KMS-11 (cell line): ENCODE data around the gene LCORL.

Experiments
- H2AFZ ChIP-seq: fragments of 200-600 bp; sonication (generic); 2 replicates; pipeline ENCODE4 v1.6.1; 2016; ENCODE audit warnings: antibody characterized with exemption, mixed run types, low read depth
- H3K27ac ChIP-seq: fragments of 200-600 bp; sonication (generic); 2 replicates; pipeline ENCODE4 v1.6.1; 2016; ENCODE audit warnings: mild to moderate bottlenecking, mixed run types
- H3K27me3 ChIP-seq: fragments of 200-600 bp; sonication (generic); 2 replicates; pipeline ENCODE4 v1.6.1; 2017; ENCODE audit warnings: mild to moderate bottlenecking, low read depth, mixed run types, moderate library complexity; ENCODE audit not compliant: insufficient read depth
- H3K36me3 ChIP-seq: fragments of 200-600 bp; sonication (generic); 2 replicates; pipeline ENCODE4 v1.6.1; 2017; ENCODE audit warnings: mild to moderate bottlenecking, mixed run types; ENCODE audit not compliant: insufficient read depth
- H3K4me1 ChIP-seq: fragments of 200-600 bp; sonication (generic); 2 replicates; pipeline ENCODE4 v1.6.1; 2016; ENCODE audit warnings: mild to moderate bottlenecking, low read depth, mixed run types; ENCODE audit not compliant: poor library complexity, severe bottlenecking
- H3K4me2 ChIP-seq: fragments of 200-600 bp; sonication (generic); 2 replicates; pipeline ENCODE4 v1.7.0; 2016; ENCODE audit warnings: mild to moderate bottlenecking, mixed run types
- H3K4me3 ChIP-seq: fragments of 200-600 bp; sonication (generic); IDR thresholded peaks from 2 replicates; pipeline ENCODE4 v1.6.1; 2017; ENCODE audit warnings: low read depth, low read length, mixed read lengths; ENCODE audit not compliant: insufficient read depth
- H3K79me2 ChIP-seq: fragments of 200-600 bp; sonication (generic); 2 replicates; pipeline ENCODE4 v1.6.1; 2016; ENCODE audit warnings: low read depth, mixed run types; ENCODE audit not compliant: insufficient read depth
- H3K9ac ChIP-seq: fragments of 200-600 bp; sonication (generic); 2 replicates; pipeline ENCODE4 v1.6.1; 2016; ENCODE audit warnings: mild to moderate bottlenecking, mixed run types
- H4K20me1 ChIP-seq: fragments of 200-600 bp; sonication (generic); 2 replicates; pipeline ENCODE4 v1.6.1; 2016; ENCODE audit warnings: mild to moderate bottlenecking, mixed run types; ENCODE audit not compliant: insufficient read depth
- TF ChIP-seq, protein P1 (sequence below): fragments of 200-600 bp; sonication (generic); conservative IDR thresholded peaks from 2 replicates; pipeline ENCODE4 v1.6.1; 2017; ENCODE audit warnings: low read depth, mild to moderate bottlenecking, antibody characterized with exemption, low read length, moderate library complexity, mixed read lengths

Gene LCORL

DNA sequence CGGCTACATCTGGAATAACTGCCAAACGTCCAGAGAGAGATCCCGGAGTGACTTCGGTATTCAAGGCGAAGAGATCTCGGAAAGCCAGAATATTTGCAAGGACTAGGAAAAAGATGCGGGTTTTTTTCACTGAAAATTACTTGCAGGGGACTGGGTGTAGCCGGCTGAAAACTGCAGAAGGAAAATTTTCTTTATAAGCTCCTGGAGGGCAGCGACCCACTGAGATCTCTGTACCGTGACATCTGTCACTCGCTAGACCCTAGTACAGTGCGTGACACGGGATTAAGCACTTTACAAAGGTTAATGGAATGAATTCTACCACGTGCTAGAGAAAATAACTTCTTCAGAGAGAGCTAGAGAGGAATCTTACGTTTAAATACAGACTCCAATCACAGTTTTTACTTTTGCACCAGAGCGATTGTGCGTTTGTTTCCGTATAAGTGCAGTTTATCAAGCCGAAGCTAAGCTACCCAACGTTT, 1.1 kb upstream of the LCORL start:
- no peaks in the 10 kb centered on the region for H3K27me3 ChIP-seq
- H3K79me2 ChIP-seq, result peaks cover 29% of the 10 kb centered on the region
- H4K20me1 ChIP-seq, result no peaks in the 10 kb centered on the region
- H3K4me2 ChIP-seq, result peak overlapping the region; percentile 46
- peak overlapping the region; percentile 80 for H3K27ac ChIP-seq
- H3K4me1 ChIP-seq, result peaks cover 18% of the 10 kb centered on the region
- TF ChIP-seq, protein P1, sequence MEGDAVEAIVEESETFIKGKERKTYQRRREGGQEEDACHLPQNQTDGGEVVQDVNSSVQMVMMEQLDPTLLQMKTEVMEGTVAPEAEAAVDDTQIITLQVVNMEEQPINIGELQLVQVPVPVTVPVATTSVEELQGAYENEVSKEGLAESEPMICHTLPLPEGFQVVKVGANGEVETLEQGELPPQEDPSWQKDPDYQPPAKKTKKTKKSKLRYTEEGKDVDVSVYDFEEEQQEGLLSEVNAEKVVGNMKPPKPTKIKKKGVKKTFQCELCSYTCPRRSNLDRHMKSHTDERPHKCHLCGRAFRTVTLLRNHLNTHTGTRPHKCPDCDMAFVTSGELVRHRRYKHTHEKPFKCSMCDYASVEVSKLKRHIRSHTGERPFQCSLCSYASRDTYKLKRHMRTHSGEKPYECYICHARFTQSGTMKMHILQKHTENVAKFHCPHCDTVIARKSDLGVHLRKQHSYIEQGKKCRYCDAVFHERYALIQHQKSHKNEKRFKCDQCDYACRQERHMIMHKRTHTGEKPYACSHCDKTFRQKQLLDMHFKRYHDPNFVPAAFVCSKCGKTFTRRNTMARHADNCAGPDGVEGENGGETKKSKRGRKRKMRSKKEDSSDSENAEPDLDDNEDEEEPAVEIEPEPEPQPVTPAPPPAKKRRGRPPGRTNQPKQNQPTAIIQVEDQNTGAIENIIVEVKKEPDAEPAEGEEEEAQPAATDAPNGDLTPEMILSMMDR, result no peak
- no peaks in the 10 kb centered on the region for H3K36me3 ChIP-seq
- no peak overlapping the region for H3K4me3 ChIP-seq
- H2AFZ ChIP-seq, result peak overlapping the region; percentile 59
- H3K9ac ChIP-seq, result peak overlapping the region; percentile 86; the same call in 1 of the 2 replicates

DNA sequence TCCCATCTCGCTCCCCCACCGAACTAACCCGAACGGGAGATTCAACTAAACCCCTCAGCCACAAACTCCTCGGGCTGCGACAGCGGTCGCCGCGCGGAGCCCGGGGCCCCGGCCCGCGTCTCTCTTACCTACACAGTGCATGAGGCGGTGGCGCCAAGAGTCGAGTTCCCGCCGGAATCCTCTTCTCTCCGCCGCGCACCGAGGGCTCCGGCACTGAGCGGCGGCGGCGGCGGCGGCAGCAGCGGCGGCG, 160 bp downstream of the LCORL start:
- TF ChIP-seq, protein P1, result no peak
- Histone ChIP-seq H2AFZ (peak overlapping the region; percentile 57), H3K36me3 (no peaks in the 10 kb centered on the region), H3K9ac (peak overlapping the region; percentile 86), H3K4me2 (no peak overlapping the region), H3K27ac (peak overlapping the region; percentile 80), H3K79me2 (peaks cover 42% of the 10 kb centered on the region), H3K4me1 (peaks cover 18% of the 10 kb centered on the region), H3K4me3 (no peak overlapping the region), H4K20me1 (no peaks in the 10 kb centered on the region), H3K27me3 (no peaks in the 10 kb centered on the region)

DNA sequence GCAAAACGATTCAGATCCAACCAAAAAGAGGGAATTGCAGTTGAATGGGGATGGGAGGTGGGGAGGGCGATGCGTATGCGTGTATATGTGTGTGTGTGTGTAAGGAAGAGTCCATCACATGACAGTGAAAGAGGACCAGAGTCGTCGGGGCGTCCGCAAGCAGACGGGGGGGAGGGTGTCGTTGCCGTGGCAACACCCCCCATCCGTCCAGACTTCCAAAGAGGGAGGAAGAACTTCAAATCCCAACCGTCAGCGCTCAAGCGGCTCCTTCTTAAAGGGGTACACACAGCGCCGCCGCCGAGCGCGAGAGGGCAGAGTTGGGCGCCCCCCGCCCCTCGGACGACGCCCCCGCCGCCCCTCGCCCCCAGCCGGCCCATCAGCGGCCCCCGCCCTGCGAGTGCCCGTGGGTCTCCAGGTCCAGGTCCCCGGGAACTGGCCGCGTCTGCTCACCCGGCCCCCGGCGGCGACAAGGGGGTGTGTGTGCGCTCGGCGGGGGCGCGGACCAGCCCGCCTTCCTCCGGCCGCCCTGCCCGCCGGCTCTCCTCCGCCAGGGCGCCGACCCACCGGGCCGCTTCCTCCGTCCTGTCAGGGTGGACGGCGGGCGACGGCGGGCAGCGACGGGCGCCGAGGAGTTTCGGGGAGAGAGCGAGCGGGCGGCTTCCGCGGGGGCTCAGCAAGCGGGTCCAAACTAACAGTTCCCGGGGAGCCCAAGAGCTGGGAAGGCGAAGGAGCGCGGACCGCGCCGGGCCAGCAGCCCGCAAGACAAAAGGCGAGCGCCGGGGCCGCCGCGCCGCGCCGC, 685 bp downstream of the LCORL start:
- H3K79me2 ChIP-seq, result peaks cover 47% of the 10 kb centered on the region
- peak overlapping the region; percentile 86 for H3K9ac ChIP-seq
- peak overlapping the region; percentile 69; the same call in 1 of the 2 replicates for H3K4me2 ChIP-seq
- H3K36me3 ChIP-seq, result no peaks in the 10 kb centered on the region
- peaks cover 18% of the 10 kb centered on the region for H3K4me1 ChIP-seq
- no peak overlapping the region for H3K4me3 ChIP-seq
- H3K27ac ChIP-seq, result peak overlapping the region; percentile 80
- no peaks in the 10 kb centered on the region for H3K27me3 ChIP-seq
- no peaks in the 10 kb centered on the region for H4K20me1 ChIP-seq
- peak overlapping the region; percentile 57 for H2AFZ ChIP-seq
- TF ChIP-seq, protein P1, result no peak

DNA sequence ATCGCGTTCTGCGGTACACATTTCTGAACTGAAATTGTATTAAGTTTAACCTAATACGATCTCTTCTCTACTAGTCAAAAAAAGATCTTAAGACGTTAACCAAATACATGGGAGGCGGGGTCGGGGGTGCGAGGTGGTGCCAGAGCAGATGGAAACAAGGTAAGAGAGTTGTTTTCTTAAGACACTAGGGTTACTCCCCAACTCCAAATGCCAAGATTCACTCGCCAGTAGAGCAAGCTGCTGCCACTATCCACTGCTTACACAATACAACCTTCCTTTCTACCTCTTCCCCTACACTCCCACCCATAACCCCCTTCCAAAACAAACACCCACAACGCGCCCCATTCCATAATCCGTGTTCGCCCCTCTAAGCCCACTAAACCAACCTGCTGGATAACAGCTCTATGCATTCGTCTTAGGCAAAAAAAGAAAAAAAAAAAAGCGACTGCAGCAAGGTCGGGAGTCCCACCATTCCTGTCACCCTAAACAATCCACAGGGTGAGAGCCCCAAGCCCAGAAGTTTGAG, 1.3 kb downstream of the LCORL start:
- peaks cover 52% of the 10 kb centered on the region for H3K79me2 ChIP-seq
- H3K4me3 ChIP-seq, result no peak overlapping the region
- H3K27me3 ChIP-seq, result no peaks in the 10 kb centered on the region
- peak overlapping the region; percentile 86; the same call in 1 of the 2 replicates for H3K9ac ChIP-seq
- H3K36me3 ChIP-seq, result no peaks in the 10 kb centered on the region
- H2AFZ ChIP-seq, result 0 out of 2 replicates have a peak overlapping the region, but pooled peaks have one; percentile 14
- H3K4me1 ChIP-seq, result peaks cover 18% of the 10 kb centered on the region
- H3K27ac ChIP-seq, result peak overlapping the region; percentile 25; the same call in 1 of the 2 replicates
- H3K4me2 ChIP-seq, result peak overlapping the region; percentile 69
- TF ChIP-seq, protein P1, result no peak
- H4K20me1 ChIP-seq, result no peaks in the 10 kb centered on the region
